H1 (cell line): ENCODE data around the gene REC8. TPM values are rescaled to one million over a fixed set of nuclear protein-coding genes. Genes with fewer than 3 reads are reported as not detected.

Experiments
- CTCF ChIA-PET: fragments of 300-600 bp; sonication (Branson Sonifier 250); formaldehyde crosslinking; loops from one replicate; lab custom pipeline; 2021; ENCODE audit not compliant: partially characterized antibody; lab: Charles Lee
- POLR2A ChIA-PET: fragments of 300-600 bp; sonication (Branson Sonifier 250); formaldehyde crosslinking; loops from one replicate; lab custom pipeline; 2021; ENCODE audit warnings: inconsistent platforms; ENCODE audit not compliant: partially characterized antibody; lab: Charles Lee
- DNase-seq, 2 experiments: peaks; one replicate each; pipeline versions ENCODE4 v3.0.0 to v3.0.0-alpha.2; 2010 to 2022; ENCODE audit warnings: low spot score in 2 of 2, low read depth in 1 of 2, mixed read lengths in 1 of 2
- FAIRE-seq: peaks from 2 replicates; lab custom pipeline; 2011; peaks lifted over from hg19 to GRCh38; lab: Jason Lieb, UNC
- H2AFZ ChIP-seq: 2 replicates; pipeline ENCODE4 v1.8.1; 2012; ENCODE audit warnings: low read length, inconsistent platforms
- H2AK5ac ChIP-seq: 2 replicates; pipeline ENCODE4 v1.6.1; 2013; ENCODE audit warnings: low read depth, low read length
- H2BK120ac ChIP-seq: replicated peaks from 2 replicates; pipeline ENCODE3; 2013; ENCODE audit warnings: low read depth, low read length, inconsistent platforms
- H2BK12ac ChIP-seq: 2 replicates; pipeline ENCODE4 v1.6.1; 2013; ENCODE audit warnings: low read depth, low read length
- H2BK15ac ChIP-seq: 2 replicates; pipeline ENCODE4 v1.6.1; 2013; ENCODE audit warnings: low read length
- H2BK20ac ChIP-seq: 2 replicates; pipeline ENCODE4 v1.6.1; 2013; ENCODE audit warnings: low read length
- H2BK5ac ChIP-seq: 2 replicates; pipeline ENCODE4 v1.6.1; 2013; ENCODE audit warnings: low read depth, low read length
- H3K14ac ChIP-seq: 2 replicates; pipeline ENCODE4 v1.6.1; 2013; ENCODE audit warnings: inconsistent platforms; ENCODE audit not compliant: insufficient read length
- H3K18ac ChIP-seq: 2 replicates; pipeline ENCODE4 v1.6.1; 2013; ENCODE audit warnings: low read length; ENCODE audit errors: extremely low read depth
- H3K23ac ChIP-seq: 2 replicates; pipeline ENCODE4 v1.6.1; 2013; ENCODE audit warnings: inconsistent platforms; ENCODE audit not compliant: insufficient read length
- H3K23me2 ChIP-seq: 2 replicates; pipeline ENCODE4 v1.6.1; 2013; ENCODE audit warnings: low read depth, low read length
- H3K27ac ChIP-seq: 2 replicates; pipeline ENCODE4 v1.6.1; 2011; ENCODE audit warnings: low read depth, low read length, inconsistent platforms
- H3K27me3 ChIP-seq, 4 experiments: replicated peaks in 1 of 4; 1 replicate in 1 of 4; 2 replicates in 3 of 4; pipeline versions ENCODE4 v1.6.1 to v1.8.1; 2011 to 2013; ENCODE audit warnings: low read length in 3 of 4, mild to moderate bottlenecking in 3 of 4, inconsistent platforms in 2 of 4, mixed read lengths in 2 of 4, moderate library complexity in 1 of 4; ENCODE audit not compliant: control insufficient read depth in 3 of 4, insufficient read depth in 3 of 4; ENCODE audit errors: extremely low read depth in 1 of 4
- H3K36me3 ChIP-seq, 4 experiments: 2 replicates each; pipeline versions ENCODE4 v1.6.1 to v1.8.1; 2011 to 2013; ENCODE audit warnings: mild to moderate bottlenecking in 4 of 4, low read length in 3 of 4, moderate library complexity in 2 of 4, control low read depth in 1 of 4, inconsistent platforms in 1 of 4; ENCODE audit not compliant: insufficient read depth in 4 of 4, control insufficient read depth in 2 of 4
- H3K4ac ChIP-seq: replicated peaks from 2 replicates; pipeline ENCODE3; 2013; ENCODE audit warnings: low read length, low read depth, mixed read lengths, inconsistent platforms; ENCODE audit not compliant: insufficient read length
- H3K4me1 ChIP-seq, 4 experiments: replicated peaks in 1 of 4; 1 replicate in 1 of 4; 2 replicates in 3 of 4; pipeline versions ENCODE4 v1.6.1 to v1.8.1; 2011 to 2013; ENCODE audit warnings: low read length in 3 of 4, inconsistent platforms in 2 of 4, mixed read lengths in 1 of 4; ENCODE audit not compliant: insufficient read depth in 4 of 4, control insufficient read depth in 3 of 4
- H3K4me2 ChIP-seq, 2 experiments: 2 replicates each; pipeline versions ENCODE4 v1.6.1 to v1.8.1; 2011 to 2013; ENCODE audit warnings: low read depth in 2 of 2, low read length in 2 of 2, control low read depth in 1 of 2, inconsistent platforms in 1 of 2, mild to moderate bottlenecking in 1 of 2; ENCODE audit not compliant: insufficient read depth in 1 of 2
- H3K4me3 ChIP-seq, 4 experiments: fragments of 200-600, 300-600 bp in 1 of 4; sonication (generic), shearing (Covaris generic), sonication (Bioruptor Twin) in 1 of 4; 2 replicates each; pipeline versions ENCODE4 v1.5.1 to v1.8.1; 2011 to 2016; ENCODE audit warnings: low read length in 4 of 4, low read depth in 3 of 4, control low read depth in 2 of 4, inconsistent platforms in 2 of 4, mild to moderate bottlenecking in 2 of 4, mixed read lengths in 1 of 4, moderate library complexity in 1 of 4; ENCODE audit not compliant: insufficient read depth in 2 of 4; ENCODE audit errors: extremely low read depth in 1 of 4
- H3K56ac ChIP-seq: replicated peaks from 2 replicates; pipeline ENCODE3; 2013; ENCODE audit warnings: low read depth, mild to moderate bottlenecking, mixed read lengths, low read length, inconsistent platforms; ENCODE audit not compliant: insufficient read length
- H3K79me1 ChIP-seq: 2 replicates; pipeline ENCODE4 v1.6.1; 2013; ENCODE audit warnings: low read depth, low read length, control low read depth
- H3K79me2 ChIP-seq, 2 experiments: 2 replicates each; pipeline versions ENCODE4 v1.6.1 to v1.8.1; 2012 to 2013; ENCODE audit warnings: low read length in 2 of 2, mild to moderate bottlenecking in 2 of 2, inconsistent platforms in 1 of 2; ENCODE audit not compliant: insufficient read depth in 2 of 2, control insufficient read depth in 1 of 2
- H3K9ac ChIP-seq, 4 experiments: replicated peaks in 1 of 4; 1 replicate in 1 of 4; 2 replicates in 3 of 4; pipeline versions ENCODE4 v1.6.1 to v1.8.1; 2011 to 2013; ENCODE audit warnings: low read depth in 3 of 4, low read length in 3 of 4, control low read depth in 2 of 4, mild to moderate bottlenecking in 2 of 4, moderate library complexity in 2 of 4, inconsistent platforms in 1 of 4; ENCODE audit errors: extremely low read depth in 1 of 4
- H3K9me3 ChIP-seq, 2 experiments: 2 replicates each; pipeline versions ENCODE4 v1.6.1 to v1.8.1; 2012 to 2013; ENCODE audit warnings: mild to moderate bottlenecking in 2 of 2, moderate library complexity in 2 of 2, control low read depth in 1 of 2, inconsistent platforms in 1 of 2, low read depth in 1 of 2, low read length in 1 of 2, mixed read lengths in 1 of 2; ENCODE audit not compliant: insufficient read depth in 2 of 2
- H4K20me1 ChIP-seq, 2 experiments: replicated peaks in 1 of 2; 2 replicates each; pipeline versions ENCODE3 to v1.8.1; 2011 to 2013; ENCODE audit warnings: inconsistent platforms in 2 of 2, low read length in 2 of 2, mild to moderate bottlenecking in 1 of 2; ENCODE audit not compliant: insufficient read depth in 2 of 2, control insufficient read depth in 1 of 2
- H4K5ac ChIP-seq: 2 replicates; pipeline ENCODE4 v1.6.1; 2013; ENCODE audit warnings: low read length, low read depth, mixed read lengths, inconsistent platforms; ENCODE audit not compliant: insufficient read length
- H4K8ac ChIP-seq: 2 replicates; pipeline ENCODE4 v1.8.0; 2013; ENCODE audit warnings: mild to moderate bottlenecking, moderate library complexity, low read length, inconsistent platforms; ENCODE audit not compliant: insufficient read depth; ENCODE audit errors: extremely low read depth
- H4K91ac ChIP-seq: replicated peaks from 2 replicates; pipeline ENCODE3; 2013; ENCODE audit warnings: low read length, mixed read lengths, inconsistent platforms; ENCODE audit not compliant: insufficient read length
- CEBPB ChIP-seq: IDR thresholded peaks from 2 replicates; pipeline ENCODE4 v1.6.1; 2012; ENCODE audit warnings: low read depth, low read length
- CHD2 ChIP-seq: IDR thresholded peaks from 2 replicates; pipeline ENCODE4 v1.6.1; 2012; ENCODE audit warnings: low read length, improper control_type of control experiment
- GTF2F1 ChIP-seq: IDR thresholded peaks from 2 replicates; pipeline ENCODE4 v1.6.1; 2012; ENCODE audit warnings: low read depth, low read length, improper control_type of control experiment, borderline replicate concordance
- HDAC6 ChIP-seq: IDR thresholded peaks from one replicate; pipeline ENCODE4 v1.7.1; 2012; ENCODE audit warnings: low read depth, mild to moderate bottlenecking, inconsistent platforms, low read length, moderate library complexity
- POU5F1 ChIP-seq: IDR thresholded peaks from 2 replicates; pipeline ENCODE4 v1.6.1; 2011; ENCODE audit warnings: low read depth, mild to moderate bottlenecking, low read length, moderate library complexity
- RNF2 ChIP-seq: fragments of 200-900, 300-1000 bp; sonication (generic); IDR thresholded peaks from 2 replicates; pipeline ENCODE4 v1.7.1; 2016; ENCODE audit warnings: borderline replicate concordance, low read depth, mild to moderate bottlenecking, antibody characterized with exemption, low read length; ENCODE audit not compliant: poor library complexity, severe bottlenecking; ENCODE audit errors: missing control alignments
- WGBS, 2 experiments: shearing (Covaris generic) in 1 of 2; methylation state at CpG; one replicate each; pipeline versions ENCODE4 v1.1.6 to v1.1.7; 2013 to 2015; ENCODE audit warnings: low lambda C conversion rate in 2 of 2, mixed read lengths in 2 of 2, inconsistent platforms in 1 of 2, low coverage in 1 of 2, missing lambda C conversion rate in 1 of 2; ENCODE audit not compliant: insufficient replicate concordance in 2 of 2, insufficient coverage in 1 of 2, insufficient read length in 1 of 2; ENCODE audit errors: extremely low coverage in 1 of 2, missing lambda C conversion rate in 1 of 2; 5-methylcytosine and 5-hydroxymethylcytosine counted together
- polyA plus RNA-seq, 7 experiments: library from polyadenylated mRNA; depleted of rRNA in 3 of 7; stranded (reverse) in 5 of 7; unstranded in 2 of 7; fragments of >200 nt in 5 of 7; fragments of 200-250 nt in 2 of 7; gene quantifications; 1 replicate in 5 of 7; 2 replicates in 1 of 7; 4 replicates in 1 of 7; pipeline versions ENCODE4 v1.2.1 to v1.2.3, GENCODE V29; 2011 to 2013; ENCODE audit warnings: missing spikeins in 2 of 7, mixed read lengths in 2 of 7
- total RNA-seq: library from RNA; stranded (reverse); fragmentation: NEBNext Ultra II Directional; extraction: Animal tissue kit (Norgen Biotek cat#: 25700); gene quantifications from 2 replicates; pipeline ENCODE4 v1.2.1, GENCODE V29; 2021

The REC8 gene
- total and polyA plus RNA-seq, 2 of the 8 experiments (the other 6 are each of a cell fraction or from before 2014, with no cell fraction given) = 9.8 to 28.5 TPM

GRCh38 chr14:24183014-24183481 is 11.2 kb downstream of the REC8 start:
- Histone ChIP-seq H3K23ac (no peak overlapping the region), H3K4ac (no peak overlapping the region), H2BK15ac (no peak overlapping the region), H3K9ac (no peak overlapping the region), H2BK12ac (no peak overlapping the region), H2AFZ (no peak overlapping the region), H4K91ac (no peak overlapping the region)
- no peak for TF ChIP-seq RNF2
- no peak for TF ChIP-seq HDAC6
- no peak for TF ChIP-seq CHD2
- no peak for TF ChIP-seq GTF2F1
- no peak for TF ChIP-seq POU5F1
- no peak for TF ChIP-seq CEBPB
- TF ChIP-seq, all 59 proteins: peak for 0
- Histone ChIP-seq H2BK20ac (no peak overlapping the region), H3K4me2 (no peak overlapping the region), H3K79me2 (peaks cover 0 to 13% of the 10 kb centered on the region in 2 experiments; a peak in 2 of 4 replicates), H3K36me3 (peaks cover 26 to 83% (median 69%) of the 10 kb centered on the region in 4 experiments), H3K56ac (no peak overlapping the region), H4K8ac (no peak overlapping the region; the same call in 1 of the 2 replicates), H3K23me2 (peaks cover 3% of the 10 kb centered on the region; the same call in 1 of the 2 replicates), H3K4me3 (no peak overlapping the region), H3K4me1 (peaks cover 0 to 6% (median 4%) of the 10 kb centered on the region in 4 experiments; a peak in 6 of 7 replicates), H3K9me3 (no peaks in the 10 kb centered on the region), H2AK5ac (no peak overlapping the region), H3K79me1 (peaks cover 14% of the 10 kb centered on the region), H4K20me1 (peaks cover 2 to 28% of the 10 kb centered on the region in 2 experiments), H3K27me3 (no peaks in the 10 kb centered on the region), H3K14ac (no peak overlapping the region), H3K18ac (no peak overlapping the region), H2BK5ac (no peak overlapping the region), H2BK120ac (no peak overlapping the region), H3K27ac (no peak overlapping the region), H4K5ac (no peak overlapping the region)
- POLR2A ChIA-PET = interaction anchor here (0.8 to 9.3 kb wide), 8 partner anchors 8 to 58 kb away, joined by 3 to 158 read pairs (median 6); partner anchors contain the start of genes EMC9, IRF9, REC8 and RNF31
- CTCF ChIA-PET = interaction anchor here (1.0 to 1.3 kb wide), 2 partner anchors 11 to 22 kb away, joined by 4 to 5 read pairs; partner anchors contain the start of genes IRF9 and REC8
- WGBS, 2 experiments = 94% methylated on average over 13 of the region's 15 CpGs; no CpG with 5 or more reads in 1 of the 2 experiments
- DNase-seq (no peak), FAIRE-seq (no peak)
